Glomerular endothelial cell (primary cell): Measurements from ENCODE around the gene PPFIA4. TPM values are rescaled to one million over a fixed set of nuclear protein-coding genes. Genes with fewer than 3 reads are reported as not detected.

ENCODE experiments used
- DNase-seq: peaks from one replicate; pipeline ENCODE4 v3.0.0-alpha.2; 2011; ENCODE audit warnings: low read depth, low spot score; ENCODE audit errors: extremely low read depth
- total RNA-seq: library from RNA; depleted of rRNA; stranded (reverse); fragments of >200 nt; gene quantifications from 2 replicates; pipeline ENCODE4 v1.2.3, GENCODE V29; 2015

PPFIA4 gene
- total RNA-seq, 1 donor from 2014 or later = 6.8 TPM

- DNase-seq = no peak
Measured at GRCh38 chr1:203098445-203098844, 72.2 kb downstream of the PPFIA4 start.

DNA sequence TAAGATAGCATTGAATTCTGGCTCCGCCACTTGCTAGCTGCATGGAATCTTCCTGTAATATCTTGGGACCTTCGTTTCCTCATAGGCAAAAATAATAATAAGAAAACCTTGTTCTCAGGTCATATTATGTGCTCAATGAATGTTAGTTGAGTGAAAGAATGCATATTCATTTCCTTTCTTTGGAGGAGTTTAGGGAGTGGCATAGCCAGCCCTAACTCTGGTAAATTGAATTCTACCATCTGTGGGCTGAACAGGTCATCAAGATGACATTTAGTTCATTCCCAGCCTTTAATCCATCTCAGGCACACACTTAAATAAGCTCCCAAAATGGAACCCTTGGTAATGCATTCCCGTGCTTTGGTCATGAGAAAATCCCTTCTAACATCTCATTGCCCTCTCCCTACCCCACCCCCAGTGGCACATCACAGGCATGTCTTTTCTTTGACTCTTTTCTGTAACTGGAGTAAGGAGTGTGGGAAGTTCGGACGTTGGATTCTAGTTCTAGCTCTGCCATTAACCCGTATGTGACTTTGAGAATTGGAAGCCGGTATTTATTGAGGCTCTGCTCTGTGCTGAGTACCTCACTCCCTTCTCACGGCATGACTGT, 72.7 kb downstream of the PPFIA4 start:
- DNase-seq = no peak

DNA sequence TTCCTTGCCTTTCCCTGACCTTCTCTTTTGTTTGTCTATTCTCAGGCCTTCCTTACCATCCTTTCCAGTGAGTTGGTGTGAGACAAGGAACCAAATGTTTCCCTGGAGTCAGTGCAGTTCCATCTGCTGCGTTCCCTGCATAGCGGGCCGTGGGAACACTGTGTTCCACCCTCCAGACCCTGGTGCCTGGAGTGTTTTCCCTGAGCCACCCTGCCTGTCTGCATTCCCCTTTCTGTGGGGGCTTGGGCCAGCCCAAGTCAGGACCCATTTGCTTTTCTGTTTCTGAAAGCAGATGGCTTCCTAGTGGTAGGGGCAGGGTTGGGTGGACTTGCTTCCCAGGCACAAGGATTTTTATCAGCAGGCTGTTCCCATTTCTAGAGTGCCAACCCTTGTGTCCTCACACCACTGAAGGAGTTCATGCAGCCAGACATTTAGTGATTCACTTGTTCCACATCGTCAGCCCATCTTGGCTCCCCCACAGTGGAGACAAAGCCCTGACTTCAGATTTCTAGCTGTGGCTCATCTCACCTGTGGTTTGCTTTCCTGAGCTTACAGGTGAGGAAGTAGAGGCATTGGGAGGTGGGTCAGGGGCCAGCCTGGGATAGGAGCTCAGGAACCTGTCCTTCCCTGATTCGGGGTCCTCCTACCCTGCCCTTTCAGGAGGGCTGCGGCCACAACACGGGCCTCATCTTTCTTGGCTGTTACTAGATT, 73.7 kb downstream of the PPFIA4 start:
- no peak for DNase-seq

DNA sequence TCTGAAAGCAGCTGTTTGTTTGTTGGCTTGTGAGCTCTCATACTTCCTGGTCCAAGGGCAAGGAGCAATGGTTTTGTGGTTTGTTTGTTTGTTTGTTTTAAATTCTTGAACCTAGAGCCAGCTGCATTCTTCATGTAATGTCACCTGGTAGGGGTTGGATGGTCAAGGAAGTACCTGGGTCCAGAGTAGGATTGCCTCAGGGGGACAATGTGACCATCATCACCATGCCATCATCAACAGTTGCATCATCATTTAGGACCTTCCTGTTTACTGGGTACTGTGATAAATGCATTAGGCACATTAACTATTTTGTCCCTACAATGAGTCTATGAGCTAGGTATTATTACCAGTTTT, 74.2 kb downstream of the PPFIA4 start:
- DNase-seq = no peak

DNA sequence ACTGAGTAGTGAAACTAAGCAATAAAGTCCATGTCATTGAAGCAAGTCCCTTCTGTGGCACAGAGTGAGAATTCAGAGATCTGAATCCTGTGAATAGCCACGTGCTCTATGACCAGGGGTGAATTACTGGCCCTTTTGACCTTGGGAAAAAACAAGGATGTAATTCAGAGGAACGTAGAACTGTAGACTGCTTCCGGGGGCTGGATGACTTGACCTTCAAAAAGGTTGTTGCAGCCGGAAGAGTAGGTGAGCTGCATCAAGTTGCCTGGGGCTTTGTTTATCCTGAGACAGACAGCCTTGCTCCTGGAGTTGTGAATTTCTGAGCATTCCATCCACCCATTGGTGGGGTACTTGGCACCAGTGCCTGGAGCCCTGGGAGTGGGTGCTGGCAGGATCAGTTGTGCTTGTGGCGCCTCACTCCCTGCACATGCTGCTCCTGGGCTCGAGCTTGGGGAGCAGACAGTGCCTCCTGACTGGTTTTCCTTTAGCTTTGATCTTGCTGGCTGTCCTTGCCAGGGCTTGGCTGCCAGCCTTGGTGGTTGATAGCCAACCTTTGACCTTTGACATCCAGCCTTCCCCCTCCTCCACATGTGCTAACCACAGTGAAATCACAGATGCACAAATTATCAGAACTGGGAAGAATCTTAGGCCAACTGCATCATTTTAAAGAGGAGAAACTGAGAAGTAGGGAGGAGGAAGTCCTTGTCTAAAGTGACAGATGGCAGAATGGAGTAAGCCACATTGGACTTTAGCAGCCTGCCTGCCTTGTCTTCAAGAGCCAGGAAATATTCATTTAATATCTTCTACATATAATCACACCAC, 75.7 kb downstream of the PPFIA4 start:
- DNase-seq = no peak

DNA sequence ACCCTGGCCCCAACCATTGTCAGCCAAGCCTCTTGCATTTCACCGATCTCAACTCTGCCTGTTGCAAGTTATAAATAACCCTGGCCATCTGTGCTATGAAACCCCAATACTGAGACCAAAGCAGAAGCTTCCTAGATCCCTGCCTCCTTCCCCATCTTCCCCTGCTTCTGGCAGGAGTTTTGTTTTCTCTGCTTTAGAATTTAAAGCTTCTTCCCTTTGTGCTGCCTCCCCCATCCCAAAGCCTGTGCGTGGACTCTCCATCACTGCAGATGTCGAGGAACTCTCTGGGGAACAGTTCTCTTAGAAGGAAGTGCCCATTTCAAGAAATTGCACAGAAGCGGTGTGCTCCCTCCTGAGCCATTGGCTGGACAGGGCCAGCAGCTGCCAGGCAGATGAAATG, 76.9 kb downstream of the PPFIA4 start:
- no peak for DNase-seq

- DNase-seq = no peak
Measured at GRCh38 chr1:203103829-203104495, 77.7 kb downstream of the PPFIA4 start.

GRCh38 chr1:203104789-203105390, 78.6 kb downstream of the PPFIA4 start:
- no peak for DNase-seq

- no peak for DNase-seq
Measured at GRCh38 chr1:203112475-203112874, 86.2 kb downstream of the PPFIA4 start.

DNA sequence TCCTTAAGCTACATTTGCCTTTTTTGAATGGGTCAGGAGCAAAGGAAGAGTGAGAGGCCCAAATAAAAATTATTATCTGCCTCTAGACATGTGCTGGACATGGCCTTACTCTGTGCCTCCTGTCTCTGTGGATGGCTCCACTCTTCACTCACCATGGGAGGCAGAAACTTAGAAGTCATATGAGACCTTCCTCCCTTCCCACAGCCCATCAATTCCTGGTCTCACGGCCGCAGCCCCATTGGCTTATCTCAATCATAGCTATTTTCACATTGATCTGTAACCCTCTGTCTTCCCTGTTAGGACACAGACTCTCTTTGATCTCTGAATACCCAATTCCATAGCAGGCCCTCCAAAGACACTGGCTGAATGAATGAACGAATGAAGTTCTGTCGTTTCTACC, 87.0 kb downstream of the PPFIA4 start:
- no peak for DNase-seq

DNA sequence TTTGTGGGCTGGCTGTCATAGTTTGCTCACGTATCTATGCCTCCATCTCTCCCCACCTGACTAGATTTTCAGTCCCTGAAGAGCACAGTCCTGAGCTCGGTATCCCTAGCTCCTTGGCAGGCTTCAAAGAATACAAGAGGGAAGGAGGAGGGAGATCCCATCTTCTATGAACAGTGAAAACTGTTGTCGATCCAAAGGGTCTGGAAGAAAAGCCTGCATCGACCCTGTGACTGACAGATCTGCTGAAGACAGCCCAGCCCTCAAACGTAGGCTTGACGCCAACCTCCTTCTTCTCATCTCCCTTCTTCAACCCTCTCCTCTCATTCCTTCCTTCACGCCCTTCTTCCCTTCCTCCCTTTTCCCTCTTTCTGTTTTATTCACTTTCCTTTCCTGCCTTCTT, 87.9 kb downstream of the PPFIA4 start:
- DNase-seq = no peak

DNA sequence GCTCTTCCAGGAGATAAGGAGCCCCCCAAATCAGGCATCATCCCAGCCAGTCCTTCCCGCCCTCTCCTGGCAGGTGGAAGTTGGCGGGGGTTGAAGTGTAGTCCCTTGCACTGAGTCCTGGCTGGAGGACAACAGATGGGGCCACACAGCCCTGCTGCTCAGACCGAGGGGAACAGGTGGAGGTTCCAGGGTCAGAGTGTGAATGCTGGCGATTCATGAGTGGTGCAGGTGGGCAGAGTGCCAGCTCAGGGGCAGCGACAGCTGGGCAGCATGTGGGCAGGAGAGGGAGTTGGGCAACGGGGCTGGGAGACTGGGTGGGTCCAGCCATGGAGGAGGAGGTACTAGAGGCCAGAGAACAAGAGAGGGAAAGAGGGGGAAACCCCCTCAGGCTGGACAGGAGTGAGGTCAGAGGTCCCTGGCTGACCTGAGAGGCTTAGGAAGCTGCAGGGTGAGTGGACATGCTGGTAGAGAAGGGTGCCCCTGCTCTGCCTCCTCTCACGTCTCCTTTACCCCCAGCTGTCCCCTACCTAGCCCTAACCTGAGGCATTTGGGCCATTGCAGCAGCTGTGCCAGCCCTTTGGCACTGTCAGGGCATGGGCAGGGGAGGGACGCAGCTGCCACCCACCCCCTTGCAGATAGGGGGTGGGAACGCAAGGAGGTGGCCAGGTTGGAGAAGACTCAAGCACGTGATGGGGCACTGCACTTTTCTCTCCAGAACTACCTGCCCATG, 90.0 kb downstream of the PPFIA4 start:
- no peak for DNase-seq

DNA sequence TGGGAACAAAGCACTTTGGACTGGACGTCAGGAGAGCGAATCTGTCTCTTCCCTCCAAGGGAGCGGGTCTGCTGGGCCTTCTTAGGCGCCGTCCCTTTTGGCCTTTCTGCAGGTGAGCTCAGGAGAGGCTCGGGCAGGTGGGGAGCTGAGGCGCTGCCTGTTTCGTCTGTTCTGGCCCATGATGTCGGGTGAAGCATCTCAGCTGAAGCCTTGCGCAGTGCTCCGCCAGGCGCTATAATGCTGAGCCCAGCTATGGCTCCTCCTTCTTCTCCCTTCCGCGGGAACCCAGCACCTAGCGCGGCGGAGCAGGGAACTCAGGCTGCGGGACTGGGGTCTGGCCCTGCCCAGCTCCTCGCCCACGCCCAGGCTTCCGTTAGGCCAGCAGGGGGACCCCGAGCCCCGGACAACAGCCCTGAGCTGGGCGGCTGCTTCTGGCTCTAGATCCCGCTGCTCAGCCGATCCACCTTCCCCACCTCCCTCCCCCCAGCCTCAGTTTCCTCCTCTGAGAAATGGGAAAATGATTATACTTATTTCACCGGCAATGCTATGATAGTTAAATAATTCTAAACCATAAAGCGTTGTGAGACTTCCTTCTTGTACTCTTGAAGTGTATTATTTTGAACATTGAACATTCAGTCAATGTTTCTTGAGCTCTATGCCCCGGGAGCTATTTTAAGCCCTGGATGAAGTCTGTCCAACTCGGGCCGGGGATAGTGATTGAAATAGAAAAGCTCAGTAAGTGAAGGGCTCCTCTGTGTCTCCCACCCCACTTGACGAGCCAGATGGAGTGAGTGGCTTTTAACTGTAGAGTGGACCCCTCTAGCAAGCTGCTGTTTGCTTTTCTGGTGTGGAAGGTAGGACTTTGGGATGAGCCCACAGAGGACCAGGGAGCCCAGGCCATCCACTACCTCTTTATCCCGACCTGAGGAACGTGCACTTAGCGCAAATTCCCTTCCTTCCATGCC, 91.6 kb downstream of the PPFIA4 start:
- no peak for DNase-seq

- DNase-seq = no peak
Measured at GRCh38 chr1:203120325-203121153, 94.2 kb downstream of the PPFIA4 start.

- DNase-seq = no peak
Measured at GRCh38 chr1:203121186-203122015, 95.1 kb downstream of the PPFIA4 start.

GRCh38 chr1:203122159-203122558, 95.9 kb downstream of the PPFIA4 start:
- DNase-seq = no peak

GRCh38 chr1:203124011-203124410, 97.7 kb downstream of the PPFIA4 start:
- DNase-seq = no peak
